K562 (cell line): ENCODE results near the gene OR14A16. TPM values are rescaled to one million over a fixed set of nuclear protein-coding genes. Genes with fewer than 3 reads are reported as not detected.
A peak's percentile ranks its signal among the peaks of the same experiment; 100 is the strongest.

Experiments
- HDAC3 ChIP-seq: fragments of 450-650 bp; IDR thresholded peaks from 2 replicates; pipeline ENCODE4 v1.6.1; 2018; ENCODE audit warnings: borderline replicate concordance, mild to moderate bottlenecking, moderate library complexity; ENCODE audit not compliant: partially characterized antibody
- KDM1A ChIP-seq, 2 experiments: fragments of 450-650 bp; IDR thresholded peaks; 2 replicates each; pipeline ENCODE4 v1.6.1; 2016; ENCODE audit warnings: mild to moderate bottlenecking in 2 of 2
- NR2F6 ChIP-seq: fragments of 450-650 bp; formaldehyde crosslinking; IDR thresholded peaks from 2 replicates; pipeline ENCODE4 v1.4.0; 2020; ENCODE audit warnings: mild to moderate bottlenecking
- NR3C1 ChIP-seq: sonication (generic); formaldehyde crosslinking; IDR thresholded peaks from 2 replicates; pipeline ENCODE4 v1.8.1; 2022; ENCODE audit warnings: missing genetic modification reagents
- SAP30 ChIP-seq: fragments of 200-600 bp; sonication (generic); IDR thresholded peaks from 2 replicates; pipeline ENCODE4 v1.6.1; 2012; ENCODE audit warnings: borderline replicate concordance, low read depth, mild to moderate bottlenecking, moderate library complexity, low read length, control low read depth, inconsistent platforms; ENCODE audit not compliant: insufficient read depth, poor library complexity, severe bottlenecking
- SMAD3 ChIP-seq: fragments of 450-650 bp; formaldehyde crosslinking; conservative IDR thresholded peaks from 2 replicates; pipeline ENCODE4 v1.4.0; 2020; ENCODE audit warnings: mild to moderate bottlenecking
- ZNF232 ChIP-seq: sonication (generic); formaldehyde crosslinking; IDR thresholded peaks from 2 replicates; pipeline ENCODE4 v1.8.0; 2022; ENCODE audit warnings: mild to moderate bottlenecking, missing genetic modification reagents
- ZNF444 ChIP-seq: fragments of 250-450 bp; sonication (Bioruptor Pico); IDR thresholded peaks from 2 replicates; pipeline ENCODE4 v1.4.0; 2020; ENCODE audit warnings: mild to moderate bottlenecking, moderate library complexity
- ZNF589 ChIP-seq: fragments of 200-800 bp; sonication (Bioruptor generic); IDR thresholded peaks from 2 replicates; pipeline ENCODE4 v1.6.1; 2016; ENCODE audit warnings: low read depth, missing genetic modification characterization, missing compliant biosample characterization
- polyA plus RNA-seq, 8 experiments: library from polyadenylated mRNA; depleted of rRNA in 4 of 8; stranded (reverse) in 5 of 8; unstranded in 3 of 8; fragments of >200 nt; fragmentation: Nextera tagmentation in 2 of 8; fragmentation: Illumina TruSeq in 1 of 8; extraction: Ambion mirVana in 2 of 8; extraction: Trizol in 1 of 8; gene quantifications; 2 replicates each; pipeline versions ENCODE4 v1.2.1 to v1.2.3, GENCODE V29; 2011 to 2014; ENCODE audit warnings: inconsistent platforms in 1 of 8, missing spikeins in 1 of 8
- total RNA-seq, 7 experiments: library from RNA; depleted of rRNA in 6 of 7; stranded (reverse); fragments of >200 nt in 6 of 7; fragmentation: Illumina TruSeq in 2 of 7; extraction: Trizol in 2 of 7; gene quantifications; 2 replicates each; pipeline versions ENCODE4 v1.2.1 to v1.2.3, GENCODE V29; 2011 to 2021; ENCODE audit warnings: low replicate concordance in 1 of 7
- TF ChIP-seq, protein P1 (sequence below): fragments of 250-450 bp; sonication (Bioruptor Pico); IDR thresholded peaks from 2 replicates; pipeline ENCODE4 v1.4.0; 2020
- TF ChIP-seq, protein P2 (sequence below), 2 experiments: fragments of 450-650 bp; formaldehyde crosslinking in 1 of 2; IDR thresholded peaks; 2 replicates each; pipeline versions ENCODE4 v1.4.0 to v1.6.1; 2014 to 2020; ENCODE audit warnings: mild to moderate bottlenecking in 2 of 2, borderline replicate concordance in 1 of 2, low read depth in 1 of 2
- TF ChIP-seq, protein P3 (sequence below): fragments of 450-650 bp; IDR thresholded peaks from 2 replicates; pipeline ENCODE4 v1.6.1; 2016; ENCODE audit warnings: low read depth, mild to moderate bottlenecking, moderate library complexity
- TF ChIP-seq, protein P4 (sequence below), 2 experiments: IDR thresholded peaks; 2 replicates each; pipeline ENCODE4 v1.6.1; 2012; ENCODE audit warnings: improper control_type of control experiment in 2 of 2, low read depth in 2 of 2, low read length in 2 of 2, borderline replicate concordance in 1 of 2

OR14A16 gene
- total and polyA plus RNA-seq, 9 of the 15 experiments (the other 6 are each of a cell fraction or from before 2014, with no cell fraction given): not detected

DNA sequence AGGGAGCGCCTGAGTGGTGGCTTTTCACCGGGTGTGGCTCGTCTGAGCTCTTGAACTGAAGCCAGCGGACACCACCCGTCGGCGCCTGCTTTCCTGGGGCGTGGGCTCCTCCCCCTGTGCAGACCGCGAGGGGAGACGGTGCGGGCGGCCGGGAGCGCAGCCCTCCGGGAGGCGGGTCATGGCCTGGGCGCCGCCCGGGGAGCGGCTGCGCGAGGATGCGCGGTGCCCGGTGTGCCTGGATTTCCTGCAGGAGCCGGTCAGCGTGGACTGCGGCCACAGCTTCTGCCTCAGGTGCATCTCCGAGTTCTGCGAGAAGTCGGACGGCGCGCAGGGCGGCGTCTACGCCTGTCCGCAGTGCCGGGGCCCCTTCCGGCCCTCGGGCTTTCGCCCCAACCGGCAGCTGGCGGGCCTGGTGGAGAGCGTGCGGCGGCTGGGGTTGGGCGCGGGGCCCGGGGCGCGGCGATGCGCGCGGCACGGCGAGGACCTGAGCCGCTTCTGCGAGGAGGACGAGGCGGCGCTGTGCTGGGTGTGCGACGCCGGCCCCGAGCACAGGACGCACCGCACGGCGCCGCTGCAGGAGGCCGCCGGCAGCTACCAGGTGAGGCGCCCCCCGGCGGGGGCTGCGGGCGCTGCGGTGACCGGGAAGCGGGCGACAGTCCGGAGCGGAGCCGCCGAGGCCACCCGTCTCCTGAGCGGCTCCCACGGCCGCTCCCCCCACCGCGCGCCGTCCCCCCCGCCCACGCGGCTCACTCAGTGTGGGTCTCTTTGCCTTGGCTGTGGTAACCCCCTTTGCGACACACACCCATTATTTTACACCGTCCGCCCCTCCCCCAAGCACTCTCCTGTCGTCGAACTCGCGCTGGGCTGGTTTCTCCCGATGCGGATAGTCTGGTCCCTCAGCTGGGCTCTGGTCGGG lies 33.4 kb upstream of the OR14A16 start, which contains the start of gene TRIM58 (continued):
- TF ChIP-seq, protein P1, sequence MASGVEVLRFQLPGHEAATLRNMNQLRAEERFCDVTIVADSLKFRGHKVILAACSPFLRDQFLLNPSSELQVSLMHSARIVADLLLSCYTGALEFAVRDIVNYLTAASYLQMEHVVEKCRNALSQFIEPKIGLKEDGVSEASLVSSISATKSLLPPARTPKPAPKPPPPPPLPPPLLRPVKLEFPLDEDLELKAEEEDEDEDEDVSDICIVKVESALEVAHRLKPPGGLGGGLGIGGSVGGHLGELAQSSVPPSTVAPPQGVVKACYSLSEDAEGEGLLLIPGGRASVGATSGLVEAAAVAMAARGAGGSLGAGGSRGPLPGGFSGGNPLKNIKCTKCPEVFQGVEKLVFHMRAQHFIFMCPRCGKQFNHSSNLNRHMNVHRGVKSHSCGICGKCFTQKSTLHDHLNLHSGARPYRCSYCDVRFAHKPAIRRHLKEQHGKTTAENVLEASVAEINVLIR (CRISPR knock-in tag): no peak
- TF ChIP-seq SAP30 (peak; percentile 59), ZNF589 (CRISPR knock-in tag) (no peak), NR3C1 (CRISPR knock-in tag) (no peak; the same call in 1 of the 2 replicates), SMAD3 (CRISPR knock-in tag) (no peak), KDM1A (IDR thresholded peaks at IDR 0.05) (no peak), HDAC3 (no peak), ZNF232 (CRISPR knock-in tag) (no peak), ZNF444 (no peak), NR2F6 (CRISPR knock-in tag) (no peak)
- TF ChIP-seq, protein P2, sequence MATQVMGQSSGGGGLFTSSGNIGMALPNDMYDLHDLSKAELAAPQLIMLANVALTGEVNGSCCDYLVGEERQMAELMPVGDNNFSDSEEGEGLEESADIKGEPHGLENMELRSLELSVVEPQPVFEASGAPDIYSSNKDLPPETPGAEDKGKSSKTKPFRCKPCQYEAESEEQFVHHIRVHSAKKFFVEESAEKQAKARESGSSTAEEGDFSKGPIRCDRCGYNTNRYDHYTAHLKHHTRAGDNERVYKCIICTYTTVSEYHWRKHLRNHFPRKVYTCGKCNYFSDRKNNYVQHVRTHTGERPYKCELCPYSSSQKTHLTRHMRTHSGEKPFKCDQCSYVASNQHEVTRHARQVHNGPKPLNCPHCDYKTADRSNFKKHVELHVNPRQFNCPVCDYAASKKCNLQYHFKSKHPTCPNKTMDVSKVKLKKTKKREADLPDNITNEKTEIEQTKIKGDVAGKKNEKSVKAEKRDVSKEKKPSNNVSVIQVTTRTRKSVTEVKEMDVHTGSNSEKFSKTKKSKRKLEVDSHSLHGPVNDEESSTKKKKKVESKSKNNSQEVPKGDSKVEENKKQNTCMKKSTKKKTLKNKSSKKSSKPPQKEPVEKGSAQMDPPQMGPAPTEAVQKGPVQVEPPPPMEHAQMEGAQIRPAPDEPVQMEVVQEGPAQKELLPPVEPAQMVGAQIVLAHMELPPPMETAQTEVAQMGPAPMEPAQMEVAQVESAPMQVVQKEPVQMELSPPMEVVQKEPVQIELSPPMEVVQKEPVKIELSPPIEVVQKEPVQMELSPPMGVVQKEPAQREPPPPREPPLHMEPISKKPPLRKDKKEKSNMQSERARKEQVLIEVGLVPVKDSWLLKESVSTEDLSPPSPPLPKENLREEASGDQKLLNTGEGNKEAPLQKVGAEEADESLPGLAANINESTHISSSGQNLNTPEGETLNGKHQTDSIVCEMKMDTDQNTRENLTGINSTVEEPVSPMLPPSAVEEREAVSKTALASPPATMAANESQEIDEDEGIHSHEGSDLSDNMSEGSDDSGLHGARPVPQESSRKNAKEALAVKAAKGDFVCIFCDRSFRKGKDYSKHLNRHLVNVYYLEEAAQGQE (IDR thresholded peaks at IDR 0.05; ENCODE audit: borderline replicate concordance): peak; percentile 29
- TF ChIP-seq, protein P2 (CRISPR knock-in tag; IDR thresholded peaks at IDR 0.05; ENCODE audit: low read depth): peak; percentile 66; the same call in 1 of the 2 replicates
- TF ChIP-seq, protein P3, sequence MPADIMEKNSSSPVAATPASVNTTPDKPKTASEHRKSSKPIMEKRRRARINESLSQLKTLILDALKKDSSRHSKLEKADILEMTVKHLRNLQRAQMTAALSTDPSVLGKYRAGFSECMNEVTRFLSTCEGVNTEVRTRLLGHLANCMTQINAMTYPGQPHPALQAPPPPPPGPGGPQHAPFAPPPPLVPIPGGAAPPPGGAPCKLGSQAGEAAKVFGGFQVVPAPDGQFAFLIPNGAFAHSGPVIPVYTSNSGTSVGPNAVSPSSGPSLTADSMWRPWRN: no peak
- TF ChIP-seq, protein P4, sequence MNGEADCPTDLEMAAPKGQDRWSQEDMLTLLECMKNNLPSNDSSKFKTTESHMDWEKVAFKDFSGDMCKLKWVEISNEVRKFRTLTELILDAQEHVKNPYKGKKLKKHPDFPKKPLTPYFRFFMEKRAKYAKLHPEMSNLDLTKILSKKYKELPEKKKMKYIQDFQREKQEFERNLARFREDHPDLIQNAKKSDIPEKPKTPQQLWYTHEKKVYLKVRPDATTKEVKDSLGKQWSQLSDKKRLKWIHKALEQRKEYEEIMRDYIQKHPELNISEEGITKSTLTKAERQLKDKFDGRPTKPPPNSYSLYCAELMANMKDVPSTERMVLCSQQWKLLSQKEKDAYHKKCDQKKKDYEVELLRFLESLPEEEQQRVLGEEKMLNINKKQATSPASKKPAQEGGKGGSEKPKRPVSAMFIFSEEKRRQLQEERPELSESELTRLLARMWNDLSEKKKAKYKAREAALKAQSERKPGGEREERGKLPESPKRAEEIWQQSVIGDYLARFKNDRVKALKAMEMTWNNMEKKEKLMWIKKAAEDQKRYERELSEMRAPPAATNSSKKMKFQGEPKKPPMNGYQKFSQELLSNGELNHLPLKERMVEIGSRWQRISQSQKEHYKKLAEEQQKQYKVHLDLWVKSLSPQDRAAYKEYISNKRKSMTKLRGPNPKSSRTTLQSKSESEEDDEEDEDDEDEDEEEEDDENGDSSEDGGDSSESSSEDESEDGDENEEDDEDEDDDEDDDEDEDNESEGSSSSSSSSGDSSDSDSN (IDR thresholded peaks at IDR 0.05; ENCODE audit: borderline replicate concordance in 1 of 2, low read depth in 2 of 2, low read length in 2 of 2): peak; percentile 83 to 97
